ENCODE data around the gene MAMDC4. TPM values are rescaled to one million over a fixed set of nuclear protein-coding genes. Genes with fewer than 3 reads are reported as not detected.
A peak's percentile ranks its signal among the peaks of the same experiment; 100 is the strongest.

MAMDC4 gene
- total and polyA plus RNA-seq, 12 donors = 0.57 to 30.6 (median 5.3) TPM

DNA sequence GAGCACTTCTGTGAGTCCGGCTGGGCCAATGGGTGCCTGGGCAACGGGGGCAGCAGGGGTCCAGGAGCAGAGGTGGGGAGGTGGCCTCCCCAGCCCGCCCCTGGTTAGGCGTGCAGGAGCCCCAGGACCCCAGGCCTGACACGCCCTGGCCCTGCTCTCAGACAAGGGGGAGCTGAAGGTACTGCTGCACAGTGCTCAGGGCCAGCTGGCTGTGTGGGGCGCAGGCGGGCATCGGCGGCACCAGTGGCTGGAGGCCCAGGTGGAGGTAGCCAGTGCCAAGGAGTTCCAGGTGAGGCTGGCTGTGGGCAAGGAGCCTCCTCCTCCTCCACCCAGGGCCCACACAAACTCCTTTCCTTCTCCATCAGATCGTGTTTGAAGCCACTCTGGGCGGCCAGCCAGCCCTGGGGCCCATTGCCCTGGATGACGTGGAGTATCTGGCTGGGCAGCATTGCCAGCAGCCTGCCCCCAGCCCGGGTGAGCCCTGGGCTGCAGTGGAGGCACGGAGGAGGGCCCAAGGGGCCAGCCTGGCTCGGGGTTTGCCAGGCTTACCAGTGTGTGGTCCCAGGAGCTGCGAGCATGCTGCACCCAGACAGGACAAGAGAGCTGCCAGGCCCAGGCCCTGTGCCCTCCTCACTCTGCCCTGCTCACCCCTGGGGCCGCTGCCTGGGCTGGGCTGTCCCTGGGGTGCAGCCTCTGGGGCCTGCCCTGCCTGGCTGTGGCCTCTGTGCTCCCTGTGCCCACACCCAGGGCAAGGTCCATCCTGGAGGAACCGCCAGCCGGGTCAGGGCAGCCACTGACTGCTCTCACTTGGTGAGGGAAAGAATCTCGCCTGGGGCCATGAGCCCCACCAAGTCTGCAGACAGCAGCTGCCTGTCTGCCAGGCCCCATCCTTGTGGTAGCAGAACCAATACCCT, 7.0 kb downstream of the MAMDC4 start:
- H3K9me3 ChIP-seq (replicated peaks in 1 of 3) = no peaks in the 10 kb centered on the region
- no peaks in the 10 kb centered on the region for H3K27me3 ChIP-seq
- intact Hi-C loops (cut with DNase I) = loop anchor here in 1 of 2 donors (10.0 kb wide), 1 partner anchor 86 kb away; the partner anchor contains the start of genes C8G and FBXW5
- H3K4me1 ChIP-seq (replicated peaks in 1 of 2) = peaks cover 7 to 13% of the 10 kb centered on the region in 2 donors
- peak; percentile 87 to 95 (median 90) for DNase-seq
- WGBS, 4 donors = 40 to 63% (median 47%) methylated on average over 1 to 20 of the region's 20 CpGs
- H3K27ac ChIP-seq = peak overlapping the region in 4 of 5 donors; percentile 40 to 84 (median 66)
- TF ChIP-seq POLR2A (IDR thresholded peaks at IDR 0.05) = no peak
- TF ChIP-seq, protein P1, sequence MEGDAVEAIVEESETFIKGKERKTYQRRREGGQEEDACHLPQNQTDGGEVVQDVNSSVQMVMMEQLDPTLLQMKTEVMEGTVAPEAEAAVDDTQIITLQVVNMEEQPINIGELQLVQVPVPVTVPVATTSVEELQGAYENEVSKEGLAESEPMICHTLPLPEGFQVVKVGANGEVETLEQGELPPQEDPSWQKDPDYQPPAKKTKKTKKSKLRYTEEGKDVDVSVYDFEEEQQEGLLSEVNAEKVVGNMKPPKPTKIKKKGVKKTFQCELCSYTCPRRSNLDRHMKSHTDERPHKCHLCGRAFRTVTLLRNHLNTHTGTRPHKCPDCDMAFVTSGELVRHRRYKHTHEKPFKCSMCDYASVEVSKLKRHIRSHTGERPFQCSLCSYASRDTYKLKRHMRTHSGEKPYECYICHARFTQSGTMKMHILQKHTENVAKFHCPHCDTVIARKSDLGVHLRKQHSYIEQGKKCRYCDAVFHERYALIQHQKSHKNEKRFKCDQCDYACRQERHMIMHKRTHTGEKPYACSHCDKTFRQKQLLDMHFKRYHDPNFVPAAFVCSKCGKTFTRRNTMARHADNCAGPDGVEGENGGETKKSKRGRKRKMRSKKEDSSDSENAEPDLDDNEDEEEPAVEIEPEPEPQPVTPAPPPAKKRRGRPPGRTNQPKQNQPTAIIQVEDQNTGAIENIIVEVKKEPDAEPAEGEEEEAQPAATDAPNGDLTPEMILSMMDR (IDR thresholded peaks at IDR 0.05) = no peak
- peaks cover 0 to 35% of the 10 kb centered on the region in 2 donors for H3K36me3 ChIP-seq (replicated peaks in 1 of 2)
- no peak overlapping the region for H3K4me3 ChIP-seq

GRCh38 chr9:136860529-136860928, 8.4 kb downstream of the MAMDC4 start:
- WGBS, 4 donors = 86 to 95% (median 90%) methylated on average over 8 to 9 of the region's 9 CpGs
- Histone ChIP-seq H3K27me3 (no peaks in the 10 kb centered on the region), H3K4me1 (replicated peaks in 1 of 2) (peaks cover 18 to 26% of the 10 kb centered on the region in 2 donors), H3K27ac (no peak overlapping the region), H3K4me3 (no peak overlapping the region), H3K36me3 (replicated peaks in 1 of 2) (peaks cover 0 to 35% of the 10 kb centered on the region in 2 donors), H3K9me3 (replicated peaks in 1 of 3) (no peaks in the 10 kb centered on the region)
- peak in 5 of 7 donors; percentile 12 to 54 (median 23) for DNase-seq
- intact Hi-C loops (cut with DNase I) = no loop called here
- TF ChIP-seq, protein P1 (IDR thresholded peaks at IDR 0.05) = no peak
- no peak for TF ChIP-seq POLR2A (IDR thresholded peaks at IDR 0.05)

DNA sequence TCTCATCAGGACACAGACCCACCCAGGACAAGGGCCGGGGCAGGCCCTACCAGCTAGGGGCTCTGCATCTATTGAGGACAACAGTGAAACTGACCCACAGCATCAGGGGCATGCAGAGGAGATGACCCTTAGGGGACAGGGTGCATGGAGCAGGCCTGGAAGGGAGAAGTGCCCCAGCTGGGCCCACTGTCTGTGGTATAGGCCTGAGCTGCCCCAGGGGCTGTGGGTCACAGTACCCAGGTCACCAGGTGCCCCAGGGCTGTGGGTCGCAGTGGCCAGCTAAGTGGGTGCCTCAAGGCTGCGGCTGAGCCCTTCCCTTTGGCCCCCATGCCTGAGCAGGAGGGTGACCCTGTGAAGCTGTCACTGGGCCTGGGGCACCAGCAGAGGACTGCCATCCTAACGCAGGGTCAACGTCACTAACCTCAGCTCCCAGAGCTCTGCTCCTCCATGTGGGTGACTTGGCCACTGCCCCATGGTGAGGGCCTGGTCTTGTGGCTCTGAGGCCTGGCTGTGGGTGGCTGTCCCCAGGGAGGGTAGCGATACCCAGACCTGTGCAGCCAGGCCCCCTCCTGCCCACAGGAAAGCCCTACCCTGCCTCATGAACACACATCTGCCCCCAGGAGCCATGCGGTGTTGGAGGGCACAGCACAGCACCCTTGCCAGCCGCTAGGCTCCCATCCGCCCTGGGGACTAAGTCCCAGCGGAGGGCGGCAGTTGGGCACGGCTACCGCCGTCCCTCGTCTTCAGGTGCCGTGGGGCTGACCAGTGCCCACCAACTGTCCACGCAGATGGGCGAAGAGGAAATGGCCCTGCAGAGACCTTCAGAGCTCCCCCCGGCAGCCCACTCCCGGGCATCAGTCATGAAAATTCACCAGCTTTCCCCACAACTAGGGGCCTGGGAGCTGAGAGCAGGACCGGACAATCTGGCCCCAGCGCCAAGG, 9.1 kb downstream of the MAMDC4 start:
- peaks cover 20 to 26% of the 10 kb centered on the region in 2 donors for H3K4me1 ChIP-seq (replicated peaks in 1 of 2)
- H3K27ac ChIP-seq = no peak overlapping the region
- H3K4me3 ChIP-seq = no peak overlapping the region
- peak in 3 of 7 donors; percentile 12 to 22 (median 19) for DNase-seq
- WGBS, 4 donors = 88 to 92% (median 91%) methylated on average over 8 to 22 of the region's 22 CpGs
- H3K36me3 ChIP-seq (replicated peaks in 1 of 2) = peaks cover 0 to 35% of the 10 kb centered on the region in 2 donors
- intact Hi-C loops (cut with DNase I) = no loop called here
- no peak for TF ChIP-seq POLR2A (IDR thresholded peaks at IDR 0.05)
- TF ChIP-seq, protein P1 (IDR thresholded peaks at IDR 0.05) = no peak
- H3K9me3 ChIP-seq (replicated peaks in 1 of 3) = no peaks in the 10 kb centered on the region
- H3K27me3 ChIP-seq = no peaks in the 10 kb centered on the region

All from adrenal gland (tissue), 12 donors.